Measurements from ENCODE around the gene SNX11.

The SNX11 gene

DNA sequence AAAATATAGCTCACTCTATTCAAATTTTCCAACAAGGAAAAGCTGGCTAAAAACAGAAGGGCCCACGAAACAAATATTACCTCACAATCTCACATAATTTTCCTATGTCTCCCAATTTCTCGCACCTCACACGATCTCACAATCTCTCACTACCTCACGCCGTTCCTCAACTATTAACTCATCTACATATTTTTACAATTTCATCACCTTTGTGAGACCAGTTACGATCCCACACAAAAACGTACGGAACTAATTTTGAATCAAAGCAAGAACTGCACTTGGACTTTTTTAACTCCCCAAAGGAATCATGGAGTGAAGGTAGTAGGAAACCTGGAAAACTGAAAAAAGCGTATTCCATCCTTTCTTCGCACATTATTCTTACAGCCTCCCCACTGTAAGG lies 7.4 kb upstream of the SNX11 start:
- no peak for DNase-seq

GRCh38 chr17:48100591-48101011 lies 7.0 kb upstream of the SNX11 start:
- no peak for DNase-seq

GRCh38 chr17:48101012-48101720 lies 6.4 kb upstream of the SNX11 start, which contains the start of gene CBX1:
TSS of gene CBX1 (minus strand) at chr17:48101478. CDS start at chr17:48077004, 24,474 bp downstream.
- DNase-seq = peak; percentile 94 to 98 (median 96)

DNA sequence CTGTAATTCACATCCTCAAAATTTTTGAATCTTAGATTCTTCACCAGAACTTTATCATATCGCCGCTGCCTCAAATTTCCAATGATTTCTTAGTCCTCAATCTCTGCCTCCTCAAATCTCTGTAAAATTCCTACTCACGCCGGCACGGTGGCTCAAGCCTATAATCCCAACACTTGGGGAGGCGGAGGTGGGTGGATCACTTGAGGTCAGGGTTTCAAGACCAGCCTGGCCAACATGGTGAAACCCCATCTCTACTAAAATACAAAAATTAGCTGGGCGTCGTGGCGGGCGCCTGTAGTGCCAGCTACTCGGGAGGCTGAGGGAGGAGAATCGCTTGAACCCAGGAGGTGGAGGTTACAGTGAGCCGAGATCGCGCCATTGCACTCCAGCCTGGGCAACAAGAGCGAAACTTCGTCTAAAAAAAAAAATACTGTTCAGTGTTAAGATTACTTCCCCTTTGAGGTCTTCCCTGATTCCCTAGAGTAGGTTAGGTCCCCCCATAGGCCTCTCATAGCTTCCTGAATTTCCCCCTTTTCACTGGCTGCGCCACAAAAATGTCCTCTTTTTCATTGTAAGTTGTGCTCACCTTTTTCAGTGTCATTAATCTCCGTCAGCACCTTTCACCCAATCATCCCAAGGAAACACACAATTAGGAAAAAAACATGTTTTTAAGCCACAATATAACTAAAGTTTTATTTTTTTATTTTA lies 5.4 kb upstream of the SNX11 start:
- peak; percentile 24 to 65 (median 45) for DNase-seq

DNA sequence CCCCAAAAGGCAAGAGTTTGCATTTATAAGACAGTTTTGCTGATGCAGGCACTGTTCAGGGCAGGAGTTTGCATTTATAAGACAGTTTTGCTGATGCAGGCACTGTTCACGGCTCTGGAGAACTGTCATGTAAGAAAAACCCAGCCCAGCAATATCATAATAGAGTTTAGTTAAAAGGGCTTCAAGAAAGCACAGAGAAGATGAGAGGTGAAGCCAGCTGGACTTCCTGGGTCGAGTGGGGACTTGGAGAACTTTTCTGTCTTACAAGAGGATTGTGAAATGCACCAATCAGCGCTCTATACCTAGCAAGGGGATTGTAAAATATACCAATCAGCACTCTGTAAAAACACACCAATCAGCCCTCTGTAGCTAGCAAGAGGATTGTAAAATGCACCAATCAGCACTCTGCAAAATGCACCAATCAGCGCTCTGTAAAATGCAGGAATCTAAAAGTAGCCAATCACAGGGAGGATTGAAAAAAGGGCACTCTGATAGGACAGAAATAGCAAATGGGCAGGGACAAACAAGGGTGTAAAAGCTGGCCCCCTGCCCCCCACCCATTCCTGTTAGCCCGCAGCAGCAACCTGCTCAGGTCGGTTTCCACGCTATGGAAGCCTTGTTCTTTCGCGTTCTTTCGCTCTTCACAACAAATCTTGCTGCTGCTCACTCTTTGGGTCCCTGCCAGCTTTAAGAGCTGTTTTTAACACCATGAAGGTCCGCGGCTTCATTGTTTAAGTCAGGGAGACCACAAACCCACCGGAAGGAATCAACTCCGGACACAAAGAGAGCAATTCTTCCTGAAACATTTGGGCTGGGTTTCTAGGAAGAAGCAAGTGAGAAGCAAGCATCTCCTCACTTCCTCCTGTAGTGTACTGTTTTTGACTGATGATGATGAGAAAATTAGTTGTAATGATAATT lies 4.5 kb upstream of the SNX11 start:
- peak; percentile 60 to 85 (median 68) for DNase-seq

DNA sequence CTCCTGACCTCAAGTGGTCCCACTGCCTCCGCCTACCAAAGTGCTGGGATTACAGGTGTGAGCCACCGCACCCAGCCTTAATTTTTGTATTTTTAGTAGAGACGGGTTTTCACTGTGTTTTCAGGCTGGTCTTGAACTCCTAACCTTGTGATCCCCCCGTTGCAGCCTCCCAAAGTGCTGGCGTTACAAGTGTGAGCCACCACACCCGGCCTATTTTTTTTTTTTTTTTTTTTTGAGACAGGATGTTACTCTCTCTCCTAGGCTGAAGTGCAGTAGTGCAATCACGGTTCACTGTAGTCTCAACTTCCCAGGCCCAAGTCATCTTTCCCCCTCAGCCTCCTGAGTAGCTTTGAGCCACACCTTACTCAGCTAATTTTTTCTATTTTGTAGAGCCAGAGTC lies 3.1 kb upstream of the SNX11 start:
- DNase-seq = no peak

GRCh38 chr17:48106802-48107136 lies 797 bp upstream of the SNX11 start:
- DNase-seq = no peak

DNA sequence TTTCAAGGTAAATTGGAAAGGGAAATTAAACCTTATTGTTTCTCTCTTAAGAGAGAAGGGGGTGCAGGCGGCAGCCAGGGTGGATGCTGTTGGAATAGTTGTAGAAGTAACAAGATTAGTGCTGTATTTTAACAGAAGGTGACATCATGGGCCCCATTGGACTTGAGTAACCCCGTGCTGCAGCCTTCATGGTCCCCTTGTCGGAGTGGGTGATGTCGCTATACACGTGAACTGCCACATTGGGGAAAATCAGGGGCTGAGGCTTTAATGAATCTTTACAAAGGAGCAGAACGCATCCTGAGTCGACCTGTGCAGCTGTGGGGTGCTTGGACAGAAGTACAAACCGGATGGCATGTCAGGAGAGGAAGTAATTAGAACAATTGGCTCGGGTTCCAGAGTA lies 3.2 kb downstream of the SNX11 start:
- DNase-seq = peak in 3 of 4 experiments; percentile 28 to 33 (median 28)

DNA sequence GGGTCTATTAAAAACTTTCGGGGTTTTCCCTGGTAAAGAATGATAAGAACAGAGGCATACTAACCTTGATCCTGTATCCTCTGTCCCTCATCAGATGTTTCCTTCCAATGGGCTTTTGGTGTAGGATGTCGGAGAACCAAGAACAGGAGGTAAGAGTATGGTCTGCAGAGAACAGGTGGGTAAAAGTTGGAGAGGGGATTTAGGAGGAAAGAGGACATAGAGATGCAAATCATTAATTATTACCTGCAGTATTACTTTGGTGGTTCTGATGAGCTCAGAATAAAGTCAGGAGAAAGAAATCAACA lies 4.3 kb downstream of the SNX11 start:
- DNase-seq = no peak

GRCh38 chr17:48113201-48113676 lies 5.7 kb downstream of the SNX11 start:
- peak; percentile 74 to 94 (median 88) for DNase-seq

GRCh38 chr17:48121923-48122664 lies 14.5 kb downstream of the SNX11 start:
- no peak for DNase-seq

GRCh38 chr17:48122665-48123045 lies 15.1 kb downstream of the SNX11 start:
- no peak for DNase-seq

DNA sequence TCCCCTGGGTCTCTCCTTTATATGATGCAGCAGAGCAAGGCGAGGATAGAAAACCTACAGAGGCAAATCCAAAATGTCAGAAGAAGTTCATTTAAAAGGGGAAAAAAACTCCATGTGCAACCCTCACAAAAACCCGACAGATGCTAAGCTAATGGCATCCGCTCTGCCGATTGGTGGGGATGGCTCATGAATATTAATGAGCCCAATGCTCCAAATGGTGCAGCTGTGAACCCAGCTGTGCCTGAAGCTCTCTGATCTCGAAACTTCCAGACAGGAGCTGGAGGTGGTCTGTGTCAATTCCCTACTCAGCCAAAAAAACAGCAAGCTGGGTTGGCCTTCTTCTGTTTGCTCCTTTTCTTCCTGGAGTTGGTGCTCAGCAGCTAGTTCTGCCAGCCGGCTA lies 15.5 kb downstream of the SNX11 start:
- no peak for DNase-seq

- DNase-seq = no peak
These were observed 16.3 kb downstream of the SNX11 start for GRCh38 chr17:48123776-48124388.

DNA sequence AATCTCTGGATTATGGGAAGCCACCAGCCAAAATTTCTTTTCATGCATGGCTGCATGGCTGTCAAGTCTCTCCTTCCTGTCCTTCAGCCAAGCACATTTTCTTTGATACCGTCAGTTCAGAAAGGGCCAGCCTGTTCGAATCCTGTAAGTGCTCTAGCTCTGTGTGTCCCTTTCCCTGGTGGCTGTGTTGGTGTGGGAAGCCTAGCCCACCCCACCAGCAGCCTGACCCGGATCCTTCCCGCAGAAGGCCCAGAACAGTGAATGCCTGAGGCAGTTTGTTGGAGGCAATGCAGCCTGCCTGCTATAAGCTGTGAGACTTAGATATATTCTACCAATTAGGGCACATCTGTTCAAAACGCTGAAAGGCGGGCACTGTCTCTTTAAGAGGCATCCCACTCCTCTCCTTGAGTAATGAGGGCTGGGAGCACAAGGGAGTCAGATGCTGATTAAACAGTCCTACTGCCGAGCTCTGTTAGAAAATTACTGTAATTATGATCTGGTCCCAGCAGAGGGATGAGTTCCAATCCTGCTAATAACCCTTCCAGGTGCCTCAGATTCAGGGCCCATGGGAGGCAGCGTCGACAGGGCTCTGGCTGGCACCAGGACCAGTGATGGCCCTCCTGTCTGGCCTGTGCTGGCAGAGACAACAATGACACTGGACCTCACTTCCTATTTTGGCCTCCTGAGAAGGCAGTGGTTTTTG lies 18.4 kb downstream of the SNX11 start:
- DNase-seq = no peak

DNA sequence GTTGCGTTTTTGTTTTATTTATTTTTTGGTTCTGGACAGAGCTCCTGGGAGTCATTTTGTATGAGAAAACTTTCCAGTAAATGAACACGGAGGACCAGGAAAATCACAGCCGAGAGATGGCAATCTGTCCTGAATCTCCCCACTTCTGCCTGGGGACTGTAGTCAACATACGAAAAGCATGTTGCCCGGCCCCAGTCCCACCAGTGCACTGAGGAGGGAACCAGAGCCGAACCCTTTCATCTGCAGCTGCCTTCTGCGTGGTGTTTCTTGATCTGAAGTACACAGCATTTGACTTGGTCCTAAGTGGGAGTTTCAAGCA lies 18.9 kb downstream of the SNX11 start:
- no peak for DNase-seq

GRCh38 chr17:48127371-48128051 lies 19.9 kb downstream of the SNX11 start:
- no peak for DNase-seq

DNA sequence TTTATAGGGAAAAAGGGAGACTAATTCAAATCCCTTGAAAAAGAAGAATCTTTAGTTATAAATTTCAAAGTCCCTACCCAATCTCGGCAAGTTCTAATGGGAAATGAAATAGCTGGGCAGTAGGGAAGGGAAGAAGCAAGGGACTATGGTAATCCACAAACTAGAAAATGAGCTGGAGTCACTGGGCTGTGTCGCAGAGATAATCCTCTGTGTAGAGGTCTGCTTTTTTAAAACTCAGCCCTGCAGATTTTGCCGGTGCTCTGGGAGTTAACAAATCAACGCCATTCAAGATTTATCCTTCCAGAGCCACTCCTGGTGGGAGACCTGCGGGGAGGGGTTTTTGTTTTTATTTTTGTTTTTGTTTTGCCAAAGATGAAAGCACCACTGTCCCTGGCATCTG lies 20.8 kb downstream of the SNX11 start:
- no peak for DNase-seq

GRCh38 chr17:48129981-48130380 lies 22.4 kb downstream of the SNX11 start:
- DNase-seq = no peak

- DNase-seq = peak; percentile 66 to 85 (median 74)
These were observed 23.8 kb downstream of the SNX11 start for GRCh38 chr17:48131216-48131824.
